Large intestine (tissue), 3 donors: ENCODE data around the gene WRNIP1. TPM values are rescaled to one million over a fixed set of nuclear protein-coding genes. Genes with fewer than 3 reads are reported as not detected.
"Not testable (repeated sequence)": the region's sequence is repeated elsewhere in the genome, so short reads cannot be mapped to it uniquely, and the experiment has no call there.

Experiments used
- DNase-seq, 2 donors: peaks; one replicate each; pipeline versions ENCODE4 v3.0.0 to v3.0.0-alpha.2; 2013
- H3K27ac ChIP-seq: one replicate; pipeline ENCODE4 v1.5.1; 2013; ENCODE audit warnings: low read length
- H3K27me3 ChIP-seq: 2 replicates; pipeline ENCODE4 v1.6.1; 2013; ENCODE audit warnings: low read length; ENCODE audit not compliant: control insufficient read depth, insufficient read depth
- H3K36me3 ChIP-seq: 2 replicates; pipeline ENCODE4 v1.6.1; 2013; ENCODE audit warnings: low read length; ENCODE audit not compliant: control insufficient read depth, insufficient read depth
- H3K4me1 ChIP-seq: one replicate; pipeline ENCODE4 v1.6.1; 2013; ENCODE audit warnings: low read length; ENCODE audit not compliant: control insufficient read depth, insufficient read depth
- H3K4me3 ChIP-seq: one replicate; pipeline ENCODE4 v1.5.1; 2013; ENCODE audit warnings: low read length
- H3K9me3 ChIP-seq: one replicate; pipeline ENCODE4 v1.6.1; 2013; ENCODE audit warnings: mild to moderate bottlenecking, low read depth, low read length, moderate library complexity; ENCODE audit not compliant: control insufficient read depth
- WGBS: methylation state at CpG from one replicate; pipeline ENCODE4 v1.1.5; 2013; ENCODE audit warnings: low lambda C conversion rate; ENCODE audit not compliant: insufficient coverage; 5-methylcytosine and 5-hydroxymethylcytosine counted together
- polyA plus RNA-seq: library from polyadenylated mRNA; unstranded; fragments of 120-200 nt; gene quantifications from one replicate; pipeline ENCODE4 v1.2.1, GENCODE V29; 2013

The WRNIP1 gene
- polyA plus RNA-seq, 1 donor: 40.4 TPM

DNA sequence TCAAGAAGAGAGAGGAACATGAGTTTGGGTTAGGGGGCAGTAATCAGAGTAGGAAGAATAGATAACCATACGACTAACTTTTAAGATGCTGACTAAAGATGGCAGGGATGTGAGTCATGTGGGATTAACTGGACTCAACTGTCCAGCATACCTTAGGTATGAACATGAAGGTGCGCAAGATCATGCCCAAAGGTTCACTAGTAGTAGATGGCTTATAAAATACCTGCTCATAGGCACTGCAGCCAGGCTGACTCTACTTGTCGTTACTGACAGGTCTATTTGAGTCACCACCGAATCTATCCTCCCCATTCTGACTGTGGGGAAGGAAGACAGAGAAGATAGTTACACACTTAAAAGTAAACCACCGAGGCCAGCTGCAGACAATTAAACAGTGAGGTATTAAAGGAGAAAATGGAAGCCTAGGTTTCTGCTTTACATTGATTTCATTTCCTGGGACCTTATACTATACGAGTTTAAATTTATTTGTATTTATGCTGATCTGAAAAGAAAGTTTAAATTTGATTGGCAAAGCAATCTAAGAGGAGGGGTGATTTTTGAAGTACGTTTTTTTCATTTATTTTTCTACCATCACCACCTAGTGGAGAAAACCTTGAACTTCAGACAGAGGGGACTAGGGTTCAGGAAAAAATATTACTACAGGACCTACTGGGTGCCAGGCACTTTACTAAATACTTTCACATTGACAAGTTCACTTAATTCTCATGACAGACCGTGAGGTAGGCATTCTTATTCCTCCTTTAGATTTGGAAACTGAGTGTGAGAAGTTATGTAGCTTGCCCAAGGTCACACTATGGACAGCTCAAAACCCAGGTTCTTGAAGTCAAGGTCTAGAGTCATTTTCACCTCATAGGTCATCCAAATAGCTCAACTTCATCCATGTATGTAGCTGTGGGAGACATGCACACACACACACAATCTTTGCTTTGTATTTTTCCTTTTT is 4.0 kb upstream of the WRNIP1 start:
- WGBS: 83% methylated on average over 1 of the region's 8 CpGs
- no peaks in the 10 kb centered on the region for H3K27me3 ChIP-seq
- no peaks in the 10 kb centered on the region for H3K36me3 ChIP-seq
- H3K27ac ChIP-seq: no peak overlapping the region
- no peak for DNase-seq
- no peak overlapping the region for H3K4me3 ChIP-seq
- no peaks in the 10 kb centered on the region for H3K4me1 ChIP-seq
- peaks cover 6% of the 10 kb centered on the region for H3K9me3 ChIP-seq

DNA sequence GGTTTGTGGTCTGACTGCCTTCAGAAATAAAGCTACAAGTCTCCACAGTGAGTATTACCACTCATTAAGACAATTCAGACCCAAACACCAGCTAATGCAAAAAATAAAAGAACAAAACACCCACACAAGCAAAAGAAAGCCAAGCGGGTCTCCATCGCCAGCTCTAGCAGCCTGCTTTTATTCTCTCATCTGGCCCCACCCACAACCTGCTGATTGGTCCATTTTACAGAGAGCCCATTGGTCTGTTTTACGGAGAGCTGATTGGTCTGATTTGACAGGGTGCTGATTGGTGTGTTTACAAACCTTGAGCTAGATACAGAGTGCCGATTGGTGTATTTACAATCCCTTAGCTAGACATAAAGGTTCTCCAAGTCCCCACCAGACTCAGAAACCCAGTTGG is 2.3 kb upstream of the WRNIP1 start:
- no CpG with 5 or more reads among the region's 4 CpGs for WGBS
- not testable (repeated sequence) for H3K4me3 ChIP-seq, H3K4me1 ChIP-seq, H3K27ac ChIP-seq, H3K27me3 ChIP-seq, H3K36me3 ChIP-seq, DNase-seq, H3K9me3 ChIP-seq

DNA sequence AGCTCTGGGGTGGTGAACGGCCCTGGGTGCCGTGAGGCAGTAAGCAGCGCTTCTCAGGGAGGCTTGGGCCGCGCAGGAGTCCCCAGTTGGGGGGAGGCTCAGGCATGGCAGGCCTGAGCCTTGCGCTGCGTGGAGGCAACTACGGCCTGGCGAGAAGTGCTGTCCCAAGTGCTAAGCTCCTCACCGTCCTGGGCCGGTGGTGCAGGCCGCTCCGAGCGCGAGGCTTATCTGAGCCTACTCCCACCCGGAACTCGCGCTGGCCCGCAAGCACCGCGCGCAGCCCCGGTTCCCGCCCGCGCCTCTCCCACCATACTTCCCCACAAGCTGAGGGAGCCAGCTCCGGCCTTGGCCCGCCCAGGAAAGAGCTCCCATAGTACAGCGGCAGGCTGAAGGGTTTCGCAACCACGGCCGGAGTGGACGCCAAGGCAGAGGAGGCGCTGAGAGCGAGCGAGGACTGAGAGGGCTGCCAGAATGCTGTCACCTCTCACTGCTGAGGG is 1.8 kb upstream of the WRNIP1 start:
- no peak for DNase-seq
- peaks cover 4% of the 10 kb centered on the region for H3K4me1 ChIP-seq
- peaks cover 6% of the 10 kb centered on the region for H3K9me3 ChIP-seq
- no peaks in the 10 kb centered on the region for H3K27me3 ChIP-seq
- H3K36me3 ChIP-seq: peaks cover under 1% of the 10 kb centered on the region
- WGBS: no CpG with 5 or more reads among the region's 36 CpGs
- H3K27ac ChIP-seq: no peak overlapping the region
- no peak overlapping the region for H3K4me3 ChIP-seq

DNA sequence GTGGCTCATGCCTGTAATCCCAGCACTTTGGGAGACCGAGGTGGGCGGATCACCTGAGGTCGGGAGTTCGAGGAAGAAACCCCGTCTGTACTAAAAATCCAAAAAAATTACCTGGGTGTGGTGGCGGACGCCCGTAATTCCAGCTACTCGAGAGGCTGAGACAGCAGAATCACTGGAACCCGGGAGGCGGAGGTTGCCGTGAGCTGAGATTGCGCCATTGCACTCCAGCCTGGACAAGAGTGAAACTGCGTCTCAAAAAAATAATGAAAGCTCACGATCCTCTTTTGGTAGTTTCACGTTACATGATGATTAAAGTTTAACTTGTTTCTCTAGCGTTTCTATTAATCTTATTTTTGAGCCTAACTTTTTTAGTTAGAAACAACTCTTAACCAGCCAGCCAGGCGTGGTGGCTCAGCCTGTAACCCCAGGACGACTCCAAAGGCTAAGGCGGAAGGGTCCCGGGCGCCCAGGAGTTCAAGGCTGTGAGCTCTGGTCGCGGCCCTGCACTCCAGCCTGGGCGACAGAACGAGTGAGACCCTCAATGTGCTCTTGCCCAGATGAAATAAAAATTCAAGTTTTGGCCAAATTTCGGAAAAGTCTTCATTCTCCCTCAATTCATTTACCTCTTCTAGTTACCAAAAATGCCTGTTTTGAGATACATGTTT is 1.2 kb upstream of the WRNIP1 start:
- Histone ChIP-seq H3K27me3 (no peaks in the 10 kb centered on the region), H3K4me1 (peaks cover 4% of the 10 kb centered on the region), H3K4me3 (peak overlapping the region; percentile 77), H3K36me3 (peaks cover 2% of the 10 kb centered on the region), H3K27ac (peak overlapping the region; percentile 92), H3K9me3 (peaks cover 6% of the 10 kb centered on the region)
- 47% methylated on average over 4 of the region's 27 CpGs for WGBS
- no peak for DNase-seq

DNA sequence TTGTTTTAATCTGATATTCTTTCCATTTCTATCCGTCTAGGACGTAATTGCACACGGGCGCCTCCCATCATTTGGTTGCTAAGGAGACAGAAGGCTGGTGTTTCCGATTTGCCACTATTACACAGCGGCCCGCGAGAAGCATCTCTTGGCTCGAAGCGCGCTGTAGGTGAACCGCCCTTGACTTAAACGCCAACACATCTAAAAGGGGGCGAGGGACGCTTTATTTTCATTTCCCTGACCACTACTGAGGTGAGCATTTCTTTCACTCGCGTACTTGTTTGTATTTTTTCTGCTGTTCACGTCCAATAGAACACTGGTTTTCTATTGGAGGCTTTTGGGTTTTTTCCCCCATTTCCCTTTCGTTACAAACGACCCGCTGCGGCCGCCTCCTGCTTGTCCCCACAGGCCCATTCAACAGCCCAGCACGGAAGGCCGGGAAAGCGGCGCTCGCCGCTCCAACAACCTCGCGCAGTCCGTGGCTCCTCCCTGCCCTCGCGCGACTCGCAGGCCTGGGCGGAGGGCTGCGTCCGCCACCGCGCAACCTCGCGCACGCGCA is 505 bp upstream of the WRNIP1 start:
- Histone ChIP-seq H3K4me3 (peak overlapping the region; percentile 77), H3K9me3 (peaks cover 6% of the 10 kb centered on the region), H3K27ac (peak overlapping the region; percentile 92), H3K36me3 (peaks cover 2% of the 10 kb centered on the region), H3K27me3 (no peaks in the 10 kb centered on the region), H3K4me1 (peaks cover 4% of the 10 kb centered on the region)
- WGBS: no CpG with 5 or more reads among the region's 45 CpGs
- peak; percentile 52 to 74 for DNase-seq

DNA sequence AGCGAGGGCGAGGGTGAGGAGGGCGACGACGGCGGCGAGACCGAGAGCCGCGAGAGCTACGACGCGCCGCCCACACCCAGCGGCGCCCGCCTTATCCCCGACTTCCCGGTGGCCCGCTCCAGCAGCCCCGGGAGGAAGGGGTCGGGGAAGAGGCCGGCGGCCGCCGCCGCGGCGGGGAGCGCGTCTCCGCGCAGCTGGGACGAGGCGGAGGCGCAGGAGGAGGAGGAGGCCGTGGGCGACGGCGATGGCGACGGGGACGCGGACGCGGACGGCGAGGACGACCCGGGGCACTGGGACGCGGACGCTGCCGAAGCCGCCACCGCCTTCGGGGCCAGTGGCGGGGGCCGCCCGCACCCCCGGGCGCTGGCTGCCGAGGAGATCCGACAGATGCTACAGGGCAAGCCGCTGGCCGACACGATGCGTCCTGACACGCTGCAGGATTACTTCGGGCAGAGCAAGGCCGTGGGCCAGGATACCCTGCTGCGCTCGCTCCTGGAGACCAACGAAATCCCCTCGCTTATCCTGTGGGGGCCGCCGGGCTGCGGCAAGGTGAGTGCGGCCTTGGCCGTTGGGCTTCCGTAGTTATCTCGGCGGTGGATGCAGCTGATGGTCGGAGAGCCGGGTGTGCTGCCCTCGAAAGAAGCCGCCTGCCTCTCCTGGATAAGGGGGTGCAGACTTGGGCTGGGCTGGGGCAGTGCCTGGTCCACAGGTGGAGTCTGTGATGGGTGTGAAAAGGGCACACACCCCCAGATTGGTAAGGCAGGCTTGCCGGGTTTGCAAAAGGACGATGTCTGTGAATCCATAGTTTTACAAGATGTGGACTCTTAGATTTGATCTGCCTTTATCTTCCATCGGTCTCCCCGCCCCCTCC is 938 bp downstream of the WRNIP1 start:
- peak; percentile 47 to 73 for DNase-seq
- H3K4me3 ChIP-seq: peak overlapping the region; percentile 63
- no CpG with 5 or more reads among the region's 91 CpGs for WGBS
- peaks cover 6% of the 10 kb centered on the region for H3K9me3 ChIP-seq
- H3K27ac ChIP-seq: peak overlapping the region; percentile 53
- peaks cover 11% of the 10 kb centered on the region for H3K36me3 ChIP-seq
- H3K27me3 ChIP-seq: no peaks in the 10 kb centered on the region
- H3K4me1 ChIP-seq: peaks cover 4% of the 10 kb centered on the region

DNA sequence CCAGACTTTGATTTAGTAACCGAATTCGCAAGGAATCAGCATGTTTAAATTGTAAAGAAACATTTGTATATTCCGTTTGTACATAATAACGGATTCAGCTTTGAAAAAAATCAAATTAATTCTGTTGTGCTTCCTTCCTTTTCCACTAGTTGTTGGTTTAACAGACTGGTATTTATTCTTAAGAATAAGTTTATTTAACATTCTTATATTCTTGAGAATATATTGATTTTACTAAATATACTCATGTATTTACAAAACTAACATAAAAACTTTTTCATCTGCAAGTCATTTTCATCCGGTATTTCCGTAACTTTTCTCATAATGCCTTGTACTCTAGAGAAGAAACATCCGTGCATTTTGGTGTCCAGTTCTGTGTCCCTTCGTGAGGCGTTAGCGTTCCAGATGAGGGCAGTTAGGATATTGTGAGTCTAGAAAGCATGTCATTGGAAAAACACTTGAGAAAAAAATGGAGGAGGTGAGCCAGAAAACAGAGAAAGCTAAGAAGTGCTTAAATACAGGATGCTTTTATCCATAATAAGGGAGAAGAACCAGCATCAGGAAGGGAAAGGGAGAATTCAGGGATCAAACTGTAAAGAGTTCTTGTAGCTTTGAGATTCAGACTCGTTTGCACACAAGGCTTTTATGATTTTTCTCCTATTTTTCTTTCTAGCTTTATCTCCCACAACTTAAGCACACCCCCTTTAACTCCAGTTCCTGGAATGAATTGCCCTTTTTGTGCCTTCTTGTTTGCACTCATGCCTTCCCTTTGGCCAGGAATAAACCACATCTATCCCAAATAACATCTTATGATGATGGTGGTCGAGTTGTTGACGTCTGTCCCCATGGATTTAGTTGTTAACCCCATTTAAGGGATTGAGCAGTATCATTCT is 1.8 kb downstream of the WRNIP1 start:
- Histone ChIP-seq H3K9me3 (peaks cover 6% of the 10 kb centered on the region), H3K4me3 (peak overlapping the region; percentile 63), H3K36me3 (peaks cover 20% of the 10 kb centered on the region), H3K4me1 (peaks cover 4% of the 10 kb centered on the region), H3K27me3 (no peaks in the 10 kb centered on the region), H3K27ac (peak overlapping the region; percentile 53)
- 0% methylated on average over 2 of the region's 13 CpGs for WGBS
- peak in 1 of 2 donors; percentile 14 for DNase-seq

DNA sequence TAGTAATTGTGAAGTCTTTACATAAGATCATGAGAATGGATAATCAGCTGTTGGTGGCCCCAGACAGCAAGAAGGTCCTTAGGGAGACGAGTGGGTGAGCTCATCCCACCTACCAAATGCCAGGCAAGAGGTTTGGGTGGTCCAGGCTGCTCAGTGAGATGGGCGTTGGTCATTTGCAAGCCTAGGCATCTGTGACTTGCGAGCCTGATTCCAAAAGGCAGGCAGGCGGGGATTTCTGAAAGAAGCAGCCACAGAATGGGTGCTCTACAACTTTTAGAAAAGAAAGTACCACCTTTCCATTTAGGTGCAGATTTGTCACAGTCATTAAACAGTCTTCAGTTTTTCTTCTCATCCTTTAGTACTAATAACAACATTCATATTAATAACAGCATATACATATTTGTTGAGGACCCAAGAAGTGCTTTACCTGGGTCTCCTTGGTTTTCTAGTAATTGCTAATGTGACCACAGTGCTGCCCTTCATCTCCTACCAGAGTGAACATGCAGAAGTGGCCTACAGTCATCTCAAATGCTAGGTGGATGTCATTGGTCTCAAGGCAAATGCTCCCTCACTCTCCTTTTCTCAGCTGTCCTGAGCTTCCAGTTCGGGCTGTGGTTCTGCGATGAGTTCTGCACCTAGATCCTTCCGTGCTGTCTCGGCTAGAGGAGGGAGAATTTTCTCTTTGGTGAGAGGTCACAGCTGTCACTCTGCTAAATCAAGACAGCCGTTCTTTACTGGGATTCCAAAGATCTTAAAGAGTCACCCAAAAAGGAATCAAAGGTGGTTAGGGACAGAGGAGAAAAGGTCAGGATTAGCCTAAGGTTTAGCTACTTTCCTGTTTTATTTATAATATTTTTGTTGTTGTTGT is 2.7 kb downstream of the WRNIP1 start:
- WGBS: 22% methylated on average over 1 of the region's 9 CpGs
- Histone ChIP-seq H3K27me3 (no peaks in the 10 kb centered on the region), H3K36me3 (peaks cover 25% of the 10 kb centered on the region), H3K4me1 (peaks cover 4% of the 10 kb centered on the region), H3K9me3 (peaks cover 6% of the 10 kb centered on the region), H3K27ac (no peak overlapping the region), H3K4me3 (peak overlapping the region; percentile 63)
- no peak for DNase-seq
